CD8-positive, alpha-beta memory T cell (primary cell): Measurements from ENCODE around the gene FRRS1. TPM values are rescaled to one million over a fixed set of nuclear protein-coding genes. Genes with fewer than 3 reads are reported as not detected.

Source experiments
- CTCF ChIA-PET: fragments of 350-600 bp; sonication (Branson Sonifier 250); formaldehyde crosslinking; loops from one replicate; lab custom pipeline; 2021; ENCODE audit warnings: antibody characterized with exemption; lab: Charles Lee
- POLR2A ChIA-PET: fragments of 350-600 bp; sonication (Branson Sonifier 250); formaldehyde crosslinking; loops from one replicate; lab custom pipeline; 2021; ENCODE audit warnings: antibody characterized with exemption; lab: Charles Lee
- DNase-seq, 5 donors: peaks; one replicate each; pipeline versions ENCODE4 v3.0.0 to v3.0.0-alpha.2; 2020 to 2022; ENCODE audit warnings: mixed read lengths in 1 of 5
- H3K27ac ChIP-seq: one replicate; pipeline ENCODE4 v1.7.0; 2013; ENCODE audit warnings: low read depth, mild to moderate bottlenecking, low read length, moderate library complexity
- H3K27me3 ChIP-seq: 2 replicates; pipeline ENCODE4 v1.7.0; 2013; ENCODE audit warnings: low read length, mild to moderate bottlenecking; ENCODE audit not compliant: insufficient read depth, poor library complexity, severe bottlenecking
- H3K36me3 ChIP-seq: 2 replicates; pipeline ENCODE4 v1.7.0; 2013; ENCODE audit warnings: mild to moderate bottlenecking, low read length, moderate library complexity; ENCODE audit not compliant: insufficient read depth
- H3K4me1 ChIP-seq: 2 replicates; pipeline ENCODE4 v1.7.0; 2013; ENCODE audit warnings: mild to moderate bottlenecking, low read length, moderate library complexity; ENCODE audit not compliant: insufficient read depth
- H3K4me3 ChIP-seq: 2 replicates; pipeline ENCODE4 v1.7.0; 2013; ENCODE audit warnings: mild to moderate bottlenecking, low read length
- H3K9me3 ChIP-seq: 2 replicates; pipeline ENCODE4 v1.7.0; 2013; ENCODE audit warnings: mild to moderate bottlenecking, low read length
- H3K27ac Mint-ChIP-seq, 8 donors: one replicate each; pipeline ENCODE4 v1.8.0; 2020 to 2021; ENCODE audit warnings: mixed read lengths in 8 of 8, mild to moderate bottlenecking in 6 of 8, inconsistent platforms in 3 of 8, moderate library complexity in 3 of 8
- H3K27me3 Mint-ChIP-seq, 2 donors: one replicate each; pipeline ENCODE4 v1.8.0; 2020 to 2021; ENCODE audit warnings: mixed read lengths in 2 of 2, mild to moderate bottlenecking in 1 of 2, moderate library complexity in 1 of 2
- H3K36me3 Mint-ChIP-seq, 3 donors: one replicate each; pipeline ENCODE4 v1.8.0; 2020 to 2021; ENCODE audit warnings: mixed read lengths in 3 of 3, inconsistent platforms in 1 of 3, mild to moderate bottlenecking in 1 of 3
- H3K4me1 Mint-ChIP-seq, 3 donors: one replicate each; pipeline ENCODE4 v1.8.0; 2020 to 2021; ENCODE audit warnings: mixed read lengths in 3 of 3, inconsistent platforms in 1 of 3, mild to moderate bottlenecking in 1 of 3
- H3K4me3 Mint-ChIP-seq, 7 donors: one replicate each; pipeline ENCODE4 v1.8.0; 2020 to 2021; ENCODE audit warnings: mixed read lengths in 7 of 7, mild to moderate bottlenecking in 6 of 7, moderate library complexity in 4 of 7, inconsistent platforms in 2 of 7
- H3K9me3 Mint-ChIP-seq, 5 donors: one replicate each; pipeline ENCODE4 v1.8.0; 2020 to 2022; ENCODE audit warnings: mixed read lengths in 5 of 5, mild to moderate bottlenecking in 3 of 5, moderate library complexity in 2 of 5, inconsistent platforms in 1 of 5
- polyA plus RNA-seq: library from polyadenylated mRNA; unstranded; fragments of 300-500 nt; fragmentation: Illumina TruSeq; gene quantifications from one replicate; pipeline ENCODE4 v1.2.3, GENCODE V29; 2021
- total RNA-seq, 2 experiments: library from RNA; stranded (reverse); gene quantifications; one replicate each; pipeline ENCODE4 v1.2.3, GENCODE V29; 2021

FRRS1 gene
- total and polyA plus RNA-seq, 3 experiments from 2014 or later: 1.6 to 2.0 TPM; not detected in 1

DNA sequence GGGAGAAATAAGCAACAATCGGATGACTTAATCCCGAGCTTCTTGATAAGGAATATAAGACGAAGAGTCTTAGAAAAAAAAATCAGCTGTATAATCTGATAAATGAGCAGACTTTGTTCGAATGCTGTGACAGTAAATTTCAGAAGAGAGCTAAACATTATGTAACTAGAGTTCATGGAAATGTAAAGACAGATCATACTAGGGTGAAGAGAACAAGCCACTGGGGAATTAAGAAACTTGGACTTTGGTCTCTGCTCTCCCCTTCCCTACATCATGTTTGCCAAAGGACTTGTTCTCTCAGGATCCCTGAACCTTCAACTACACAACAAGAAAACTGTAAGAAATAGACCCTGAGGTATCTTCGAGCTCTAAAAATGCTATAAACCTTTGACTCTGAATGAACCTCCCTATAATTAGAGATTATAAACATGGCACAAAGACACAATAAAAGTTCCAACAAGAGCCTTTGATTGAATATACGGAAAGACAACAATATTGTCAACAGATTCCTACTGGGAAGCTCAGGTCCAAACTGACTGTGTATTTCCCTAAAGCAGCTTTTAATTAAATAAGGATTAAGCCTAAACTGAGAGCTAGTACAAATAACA is 27.5 kb downstream of the FRRS1 start:
- no peaks in the 10 kb centered on the region for H3K9me3 Mint-ChIP-seq
- no peak overlapping the region for H3K27ac ChIP-seq
- no peak overlapping the region for H3K4me3 ChIP-seq
- H3K27ac Mint-ChIP-seq: no peak overlapping the region
- no peak overlapping the region for H3K4me3 Mint-ChIP-seq
- no peaks in the 10 kb centered on the region for H3K27me3 ChIP-seq
- H3K4me1 ChIP-seq: no peaks in the 10 kb centered on the region
- POLR2A ChIA-PET: no interaction called here
- CTCF ChIA-PET: interaction anchor here (1.3 kb wide), 1 partner anchor 14 kb away, joined by 3 read pairs; no protein-coding TSS in a partner anchor
- peaks cover 0 to 2% (median 0%) of the 10 kb centered on the region in 3 donors for H3K36me3 Mint-ChIP-seq
- no peaks in the 10 kb centered on the region for H3K36me3 ChIP-seq
- H3K4me1 Mint-ChIP-seq: no peaks in the 10 kb centered on the region
- no peaks in the 10 kb centered on the region for H3K9me3 ChIP-seq
- no peak for DNase-seq
- peaks cover 0 to 1% of the 10 kb centered on the region in 2 donors for H3K27me3 Mint-ChIP-seq

DNA sequence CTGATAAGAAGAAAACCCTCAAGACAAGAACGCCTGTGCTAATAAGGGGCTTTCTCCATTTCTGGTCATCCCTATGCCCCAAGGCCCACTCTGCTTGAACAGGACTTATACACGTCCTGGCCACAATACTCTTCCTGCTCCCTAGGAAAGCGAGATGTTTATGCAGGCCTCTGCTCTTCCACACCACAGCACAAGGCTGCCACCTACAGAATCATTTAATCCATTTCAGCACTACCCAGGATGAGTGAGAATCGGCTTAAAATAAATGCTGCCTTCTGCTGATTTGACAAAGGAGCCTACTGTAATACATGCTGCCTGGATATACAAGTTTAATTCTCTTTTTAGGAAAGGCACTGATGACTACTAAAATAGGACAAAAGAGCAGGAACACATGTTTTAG is 29.4 kb downstream of the FRRS1 start:
- no peak overlapping the region for H3K27ac ChIP-seq
- H3K27me3 ChIP-seq: no peaks in the 10 kb centered on the region
- Mint-ChIP-seq H3K27me3 (peaks cover 0 to 3% of the 10 kb centered on the region in 2 donors), H3K27ac (peak overlapping the region in 1 of 8 donors; percentile 29), H3K9me3 (no peaks in the 10 kb centered on the region), H3K4me3 (no peak overlapping the region), H3K36me3 (no peaks in the 10 kb centered on the region), H3K4me1 (no peaks in the 10 kb centered on the region)
- POLR2A ChIA-PET: no interaction called here
- CTCF ChIA-PET: no interaction called here
- H3K36me3 ChIP-seq: no peaks in the 10 kb centered on the region
- no peaks in the 10 kb centered on the region for H3K4me1 ChIP-seq
- H3K9me3 ChIP-seq: no peaks in the 10 kb centered on the region
- no peak for DNase-seq
- no peak overlapping the region for H3K4me3 ChIP-seq

DNA sequence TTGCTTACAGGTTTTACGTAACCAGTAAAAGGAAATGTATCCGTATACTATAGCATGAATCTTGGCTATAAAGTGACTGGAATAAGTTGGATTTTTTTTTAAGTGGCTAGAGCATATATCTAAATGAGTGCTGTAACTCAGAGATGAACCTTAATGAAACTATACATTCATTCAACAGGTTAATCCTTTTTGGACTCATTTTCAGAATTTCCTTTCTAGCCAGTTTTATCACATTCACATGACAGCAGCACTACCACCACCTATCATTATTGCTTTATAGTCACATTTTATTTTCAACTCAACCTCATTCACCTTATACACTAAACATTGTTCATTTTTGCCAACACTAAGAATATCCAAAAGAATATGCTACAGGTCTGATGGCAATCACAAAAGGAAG is 30.6 kb downstream of the FRRS1 start:
- Histone ChIP-seq H3K9me3 (no peaks in the 10 kb centered on the region), H3K36me3 (no peaks in the 10 kb centered on the region), H3K27ac (no peak overlapping the region), H3K27me3 (no peaks in the 10 kb centered on the region), H3K4me3 (no peak overlapping the region), H3K4me1 (no peaks in the 10 kb centered on the region)
- ChIA-PET POLR2A (no interaction called here), CTCF (no interaction called here)
- Mint-ChIP-seq H3K27me3 (peaks cover 0 to 3% of the 10 kb centered on the region in 2 donors), H3K27ac (no peak overlapping the region), H3K36me3 (no peaks in the 10 kb centered on the region), H3K4me1 (no peaks in the 10 kb centered on the region), H3K4me3 (no peak overlapping the region), H3K9me3 (no peaks in the 10 kb centered on the region)
- no peak for DNase-seq

DNA sequence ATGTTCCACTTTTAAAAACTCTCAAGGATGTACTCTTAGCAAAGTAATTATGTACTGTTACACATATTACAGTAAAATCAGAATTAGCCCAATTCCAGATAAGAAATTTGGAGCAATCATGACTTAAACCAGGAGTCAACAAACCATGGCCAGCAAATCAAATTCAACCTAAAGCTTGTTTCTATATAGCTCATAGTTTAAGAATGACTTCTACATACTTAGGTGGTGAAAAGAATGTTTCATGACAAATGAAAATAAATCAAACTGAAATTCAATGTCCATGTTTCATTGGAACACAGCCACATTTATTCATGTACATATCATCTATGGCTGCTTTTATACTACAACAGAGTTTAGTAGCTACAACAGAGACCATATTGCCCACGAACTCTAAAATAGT is 35.1 kb downstream of the FRRS1 start:
- no peaks in the 10 kb centered on the region for H3K4me1 ChIP-seq
- Mint-ChIP-seq H3K27ac (no peak overlapping the region), H3K4me3 (no peak overlapping the region), H3K36me3 (peaks cover 0 to 2% (median 0%) of the 10 kb centered on the region in 3 donors), H3K27me3 (peaks cover 0 to 4% of the 10 kb centered on the region in 2 donors), H3K9me3 (no peaks in the 10 kb centered on the region), H3K4me1 (no peaks in the 10 kb centered on the region)
- CTCF ChIA-PET: no interaction called here
- no peak overlapping the region for H3K4me3 ChIP-seq
- H3K36me3 ChIP-seq: no peaks in the 10 kb centered on the region
- no peaks in the 10 kb centered on the region for H3K27me3 ChIP-seq
- no peak for DNase-seq
- POLR2A ChIA-PET: no interaction called here
- H3K27ac ChIP-seq: no peak overlapping the region
- no peaks in the 10 kb centered on the region for H3K9me3 ChIP-seq

DNA sequence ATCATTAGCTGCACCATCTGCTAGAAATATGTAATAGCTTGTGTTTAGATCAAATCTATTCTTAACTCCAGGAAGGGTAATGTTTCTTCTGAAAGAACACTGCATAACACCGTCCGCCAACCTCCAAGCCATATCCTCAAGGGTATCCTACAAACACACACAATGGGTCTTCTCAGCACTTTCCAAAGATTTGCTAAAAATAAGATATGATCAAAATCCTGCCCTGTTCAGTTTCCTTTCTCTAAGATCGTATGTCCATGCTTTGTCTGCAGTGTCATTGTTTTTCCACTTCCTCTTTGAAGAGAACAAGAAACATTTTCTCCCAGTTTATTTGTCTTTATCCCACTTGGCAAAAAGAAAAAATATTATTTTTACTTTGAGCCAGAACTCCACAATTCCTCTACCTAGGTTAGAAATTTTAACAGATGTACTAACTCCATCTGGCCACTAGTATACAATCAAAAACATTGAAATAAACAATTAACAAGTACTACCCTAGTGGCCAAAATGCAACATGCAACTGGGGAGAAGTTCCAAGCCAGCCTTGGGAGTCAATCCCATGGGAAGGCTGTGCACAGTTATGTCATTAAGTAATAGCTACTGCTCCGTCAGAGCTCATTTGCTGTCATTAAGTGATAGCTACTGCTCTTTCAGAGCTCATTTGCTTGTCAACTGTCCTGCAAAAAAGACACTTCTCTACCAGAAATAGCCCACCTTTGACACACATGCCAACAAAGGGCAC is 37.8 kb downstream of the FRRS1 start:
- H3K36me3 Mint-ChIP-seq: peaks cover 0 to 2% (median 0%) of the 10 kb centered on the region in 3 donors
- H3K27ac ChIP-seq: no peak overlapping the region
- no peaks in the 10 kb centered on the region for H3K4me1 ChIP-seq
- peaks cover 0 to 4% of the 10 kb centered on the region in 2 donors for H3K27me3 Mint-ChIP-seq
- H3K27me3 ChIP-seq: no peaks in the 10 kb centered on the region
- ChIA-PET POLR2A (interaction anchor here (0.8 kb wide), 1 partner anchor 31 kb away, joined by 3 read pairs; no protein-coding TSS in a partner anchor), CTCF (no interaction called here)
- no peak overlapping the region for H3K4me3 ChIP-seq
- DNase-seq: no peak
- H3K4me1 Mint-ChIP-seq: no peaks in the 10 kb centered on the region
- no peaks in the 10 kb centered on the region for H3K9me3 Mint-ChIP-seq
- no peak overlapping the region for H3K27ac Mint-ChIP-seq
- H3K4me3 Mint-ChIP-seq: no peak overlapping the region
- H3K9me3 ChIP-seq: no peaks in the 10 kb centered on the region
- no peaks in the 10 kb centered on the region for H3K36me3 ChIP-seq

DNA sequence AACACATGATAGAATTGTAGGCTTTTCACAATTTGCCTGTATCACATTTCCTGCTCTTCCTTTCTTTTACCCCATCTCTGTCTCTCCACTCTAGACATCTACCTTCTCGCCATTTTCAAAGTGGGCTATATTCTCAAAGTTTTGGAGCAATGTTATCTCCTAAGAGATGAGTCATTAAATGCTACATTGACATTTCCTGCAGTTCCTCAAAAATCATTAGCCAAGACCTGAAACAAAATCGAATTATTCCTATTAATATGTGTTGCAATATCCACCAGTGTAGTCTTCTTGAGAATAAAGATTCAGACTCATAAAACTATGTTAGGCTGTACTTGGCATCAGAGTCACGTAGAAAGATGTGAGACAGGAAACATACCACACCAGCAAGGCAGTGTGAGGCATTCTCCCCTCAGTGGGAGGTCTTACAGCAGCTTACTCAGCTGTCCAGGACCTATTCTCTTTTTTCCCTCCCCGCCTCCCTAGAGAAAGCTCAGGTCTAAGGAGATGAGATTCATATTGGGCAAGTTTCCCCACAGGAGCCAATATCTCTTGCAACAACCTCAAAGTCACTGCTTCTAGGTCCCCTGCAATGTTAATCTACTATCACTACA is 38.8 kb downstream of the FRRS1 start:
- DNase-seq: no peak
- POLR2A ChIA-PET: no interaction called here
- Histone ChIP-seq H3K4me3 (no peak overlapping the region), H3K36me3 (no peaks in the 10 kb centered on the region), H3K27ac (no peak overlapping the region), H3K4me1 (no peaks in the 10 kb centered on the region), H3K9me3 (no peaks in the 10 kb centered on the region), H3K27me3 (no peaks in the 10 kb centered on the region)
- H3K27ac Mint-ChIP-seq: no peak overlapping the region
- peaks cover 0 to 2% (median 0%) of the 10 kb centered on the region in 3 donors for H3K36me3 Mint-ChIP-seq
- H3K4me3 Mint-ChIP-seq: no peak overlapping the region
- CTCF ChIA-PET: no interaction called here
- peaks cover 0 to 2% of the 10 kb centered on the region in 2 donors for H3K27me3 Mint-ChIP-seq
- H3K9me3 Mint-ChIP-seq: no peaks in the 10 kb centered on the region
- no peaks in the 10 kb centered on the region for H3K4me1 Mint-ChIP-seq

DNA sequence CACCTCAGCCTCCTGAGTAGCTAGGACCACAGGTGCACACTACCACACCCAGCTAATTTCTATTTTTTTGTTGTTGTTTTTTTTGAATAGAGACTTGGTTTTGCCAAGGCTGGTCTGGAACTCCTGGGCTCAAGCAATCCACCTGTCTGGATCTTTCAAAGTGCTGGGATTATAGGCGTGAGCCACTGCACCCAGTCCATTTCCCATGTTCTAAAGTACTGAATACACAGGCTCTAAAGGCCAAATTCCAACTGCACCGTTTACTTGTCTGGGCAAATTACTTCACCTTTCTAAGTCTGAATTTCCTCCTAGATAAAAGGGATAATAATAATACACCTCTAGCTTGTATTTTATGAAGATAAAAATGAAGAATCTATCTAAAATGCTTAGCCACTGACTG is 39.6 kb downstream of the FRRS1 start:
- H3K27ac ChIP-seq: no peak overlapping the region
- H3K9me3 ChIP-seq: no peaks in the 10 kb centered on the region
- ChIA-PET CTCF (no interaction called here), POLR2A (no interaction called here)
- H3K4me3 Mint-ChIP-seq: no peak overlapping the region
- H3K4me1 Mint-ChIP-seq: no peaks in the 10 kb centered on the region
- no peak for DNase-seq
- no peaks in the 10 kb centered on the region for H3K36me3 ChIP-seq
- H3K9me3 Mint-ChIP-seq: no peaks in the 10 kb centered on the region
- no peak overlapping the region for H3K4me3 ChIP-seq
- H3K36me3 Mint-ChIP-seq: peaks cover 0 to 2% (median 0%) of the 10 kb centered on the region in 3 donors
- H3K4me1 ChIP-seq: no peaks in the 10 kb centered on the region
- no peak overlapping the region for H3K27ac Mint-ChIP-seq
- H3K27me3 Mint-ChIP-seq: peaks cover 0 to 2% of the 10 kb centered on the region in 2 donors
- H3K27me3 ChIP-seq: no peaks in the 10 kb centered on the region

DNA sequence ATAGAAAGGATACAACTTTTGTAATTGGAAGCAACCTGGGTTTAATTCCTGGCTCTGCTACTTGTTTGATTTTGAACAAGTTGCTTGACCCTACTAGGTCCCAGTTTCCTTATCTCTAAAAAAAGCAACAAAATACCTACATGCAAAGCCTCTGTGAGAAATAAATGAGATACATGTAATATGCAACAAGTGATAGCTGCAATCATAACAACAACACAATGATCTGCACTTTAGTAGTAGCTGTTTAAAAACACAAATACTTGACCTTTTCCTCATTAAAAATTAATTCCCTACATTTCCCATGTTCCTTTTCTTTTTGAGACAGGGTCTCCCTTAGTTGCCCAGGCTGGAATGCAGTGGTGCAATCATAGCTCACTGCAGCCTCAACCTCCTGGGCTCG is 40.0 kb downstream of the FRRS1 start:
- Histone ChIP-seq H3K27ac (no peak overlapping the region), H3K27me3 (no peaks in the 10 kb centered on the region), H3K9me3 (no peaks in the 10 kb centered on the region), H3K36me3 (no peaks in the 10 kb centered on the region), H3K4me1 (no peaks in the 10 kb centered on the region), H3K4me3 (no peak overlapping the region)
- CTCF ChIA-PET: no interaction called here
- no peaks in the 10 kb centered on the region for H3K9me3 Mint-ChIP-seq
- DNase-seq: no peak
- no peaks in the 10 kb centered on the region for H3K4me1 Mint-ChIP-seq
- H3K36me3 Mint-ChIP-seq: peaks cover 0 to 2% (median 0%) of the 10 kb centered on the region in 3 donors
- peaks cover 0 to 2% of the 10 kb centered on the region in 2 donors for H3K27me3 Mint-ChIP-seq
- no peak overlapping the region for H3K4me3 Mint-ChIP-seq
- H3K27ac Mint-ChIP-seq: no peak overlapping the region
- POLR2A ChIA-PET: no interaction called here
